Mesodermal cell (in vitro differentiated cells): ENCODE data around the gene MRPL28.

Experiments
- H3K27ac ChIP-seq: 2 replicates; pipeline ENCODE4 v1.7.0; 2013; ENCODE audit warnings: mild to moderate bottlenecking, low read depth, low read length, moderate library complexity; ENCODE audit not compliant: severe bottlenecking
- H3K36me3 ChIP-seq: 2 replicates; pipeline ENCODE4 v1.7.1; 2013; ENCODE audit warnings: mild to moderate bottlenecking, low read length, moderate library complexity; ENCODE audit not compliant: control insufficient read depth, insufficient read depth
- H3K4me1 ChIP-seq: one replicate; pipeline ENCODE4 v1.7.1; 2013; ENCODE audit warnings: mild to moderate bottlenecking, low read length; ENCODE audit not compliant: insufficient read depth, control insufficient read depth, poor library complexity, severe bottlenecking
- H3K4me3 ChIP-seq: 2 replicates; pipeline ENCODE4 v1.7.0; 2013; ENCODE audit warnings: low read length, control low read depth, mild to moderate bottlenecking; ENCODE audit not compliant: insufficient read depth, poor library complexity, severe bottlenecking; ENCODE audit errors: extremely low read depth
- H3K9me3 ChIP-seq: 2 replicates; pipeline ENCODE4 v1.7.1; 2013; ENCODE audit warnings: mild to moderate bottlenecking, low read length, moderate library complexity; ENCODE audit not compliant: control insufficient read depth
- WGBS, 2 experiments: methylation state at CpG; one replicate each; pipeline ENCODE4 v1.1.5; 2013; ENCODE audit warnings: missing lambda C conversion rate in 2 of 2; ENCODE audit not compliant: insufficient coverage in 2 of 2; 5-methylcytosine and 5-hydroxymethylcytosine counted together

Gene MRPL28

DNA sequence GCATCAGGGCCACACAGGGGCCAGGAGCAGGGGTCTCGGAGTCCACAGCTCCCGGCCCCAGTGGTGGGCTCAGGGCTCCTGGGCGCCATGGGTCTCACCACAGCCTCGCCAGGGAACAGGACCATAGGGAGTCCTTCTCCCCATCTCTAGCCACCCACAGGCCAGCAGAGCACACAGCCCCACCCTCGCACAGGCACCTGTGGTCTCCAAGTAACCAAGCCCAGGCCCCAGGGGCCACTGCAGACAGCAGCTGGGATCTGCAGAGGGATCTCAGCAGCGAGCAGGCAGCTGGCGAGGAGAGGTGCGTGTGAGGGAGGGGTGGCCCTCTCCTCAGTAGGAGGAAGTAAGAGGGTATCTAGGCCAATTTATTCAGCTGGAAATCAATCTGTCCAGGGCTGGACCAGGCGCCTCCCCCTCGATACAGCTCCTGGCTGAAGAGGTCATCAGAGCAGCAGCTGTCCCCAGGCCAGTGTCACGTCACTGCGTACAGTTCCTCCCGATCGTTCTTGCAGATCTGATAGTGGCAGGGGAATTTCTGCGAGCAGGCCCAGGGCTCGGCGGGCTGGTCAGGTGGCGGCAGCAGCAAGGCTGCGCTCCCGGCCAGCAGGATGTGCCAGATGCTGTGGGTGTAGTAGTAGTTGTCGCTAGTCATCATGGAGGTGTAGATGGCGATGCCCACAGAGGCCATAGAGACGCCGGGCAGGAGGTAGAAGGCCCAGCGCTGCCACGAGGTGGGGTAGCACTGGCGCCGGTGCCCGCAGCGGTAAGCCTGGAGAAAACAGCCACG, 1.4 kb upstream of the MRPL28 start:
- WGBS, 2 experiments = 90 to 95% methylated on average over 24 to 30 of the region's 31 CpGs
- Histone ChIP-seq H3K27ac (no peak overlapping the region), H3K4me3 (no peak overlapping the region)

DNA sequence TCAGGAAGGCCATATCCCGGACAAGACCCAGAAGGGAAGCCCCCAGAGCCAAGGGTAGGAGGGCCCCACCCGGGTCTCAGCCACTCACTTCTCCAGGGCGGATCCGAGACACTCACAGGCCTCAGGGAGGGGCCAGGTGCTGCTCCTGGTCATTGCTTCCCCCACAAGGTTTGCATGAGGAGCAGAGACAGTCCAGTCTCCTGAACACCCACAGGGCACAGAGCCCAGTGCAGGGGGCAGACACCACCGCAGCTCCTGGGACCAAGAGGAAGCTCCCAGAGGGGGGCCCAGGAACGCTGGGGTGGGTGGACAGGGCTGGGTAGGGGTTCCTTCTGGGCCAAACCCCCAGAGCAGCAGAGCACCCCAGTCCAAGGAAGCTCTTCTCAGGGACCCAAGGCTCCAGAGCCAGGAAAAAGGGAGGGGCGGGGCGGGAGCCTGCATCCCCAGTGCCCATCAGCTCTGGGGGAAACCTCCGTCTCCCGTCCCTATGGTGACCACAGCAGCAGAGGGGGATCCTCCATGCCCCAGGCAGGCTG, 709 bp upstream of the MRPL28 start:
- no peak overlapping the region for H3K4me3 ChIP-seq
- WGBS, 2 experiments = 83 to 84% methylated on average over 9 to 10 of the region's 10 CpGs

More for the DNA sequence above, 1.4 kb upstream of the MRPL28 start:
- Histone ChIP-seq H3K36me3 (peaks cover 82% of the 10 kb centered on the region), H3K4me1 (peaks cover 10% of the 10 kb centered on the region), H3K9me3 (no peaks in the 10 kb centered on the region)

DNA sequence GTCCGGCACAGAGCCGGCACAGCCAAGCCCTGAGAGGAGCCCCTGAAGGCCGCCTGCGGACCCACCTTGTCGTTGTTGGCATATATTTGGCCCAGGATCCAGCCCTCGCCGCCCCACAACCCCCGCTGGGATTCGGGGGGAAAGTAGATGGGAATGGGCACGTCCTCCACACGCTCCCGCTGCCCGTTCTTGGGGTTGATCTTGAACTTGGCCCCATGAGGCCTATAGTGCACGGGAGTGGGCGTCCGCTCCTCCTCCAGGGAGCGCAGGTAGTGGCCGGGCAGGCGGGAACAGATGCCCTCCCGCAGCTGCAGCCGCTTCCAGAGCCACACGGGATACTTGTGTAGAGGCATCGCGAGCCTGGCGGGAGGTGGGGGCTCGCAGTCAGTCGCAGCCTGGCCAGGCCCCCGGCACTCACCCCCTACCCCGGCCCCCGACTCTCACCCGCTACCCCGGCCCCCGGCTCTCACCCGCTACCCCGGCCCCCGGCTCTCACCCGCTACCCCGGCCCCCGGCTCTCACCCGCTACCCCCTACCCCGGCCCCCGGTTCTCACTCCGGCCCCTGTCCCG, 387 bp downstream of the MRPL28 start:
- no peak overlapping the region for H3K27ac ChIP-seq
- H3K36me3 ChIP-seq = peaks cover 72% of the 10 kb centered on the region
- H3K9me3 ChIP-seq = no peaks in the 10 kb centered on the region
- peak overlapping the region; percentile 37 for H3K4me3 ChIP-seq
- peaks cover 10% of the 10 kb centered on the region for H3K4me1 ChIP-seq
- WGBS, 2 experiments = 22 to 35% methylated on average over 16 to 24 of the region's 44 CpGs

More for the DNA sequence above, 709 bp upstream of the MRPL28 start:
- Histone ChIP-seq H3K9me3 (no peaks in the 10 kb centered on the region), H3K4me1 (peaks cover 10% of the 10 kb centered on the region), H3K36me3 (peaks cover 83% of the 10 kb centered on the region), H3K27ac (no peak overlapping the region)

DNA sequence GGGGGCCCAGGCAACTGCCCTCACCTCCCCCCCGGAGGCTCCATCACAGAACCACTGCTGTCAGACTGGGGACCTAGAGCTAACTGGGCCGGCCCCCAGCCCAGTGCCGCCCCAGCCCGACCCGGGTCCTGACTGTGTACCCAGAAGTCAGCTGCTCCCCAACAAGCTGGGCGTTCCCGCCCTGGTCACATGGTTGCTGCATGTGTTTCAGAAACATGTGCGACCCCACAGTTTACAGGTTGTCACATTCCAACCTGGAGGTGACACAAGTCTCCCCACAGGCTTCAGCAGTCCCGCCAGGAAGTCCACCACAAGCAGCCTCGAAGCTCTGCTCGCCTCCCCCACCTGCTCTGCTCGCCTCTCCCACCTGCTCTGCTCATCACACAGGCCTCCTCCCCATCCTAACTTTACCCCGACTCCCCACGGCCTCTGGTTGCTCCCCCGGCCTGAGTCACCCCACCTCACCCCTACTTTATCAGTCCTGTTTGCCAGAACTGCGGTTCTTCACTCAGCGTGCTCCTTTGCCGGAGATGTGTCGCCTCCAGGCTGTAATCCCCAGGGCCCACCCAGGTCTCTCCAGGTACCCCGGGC, 968 bp downstream of the MRPL28 start:
- Histone ChIP-seq H3K4me1 (peaks cover 10% of the 10 kb centered on the region), H3K9me3 (no peaks in the 10 kb centered on the region), H3K4me3 (peak overlapping the region; percentile 37), H3K27ac (no peak overlapping the region), H3K36me3 (peaks cover 66% of the 10 kb centered on the region)
- 90 to 93% methylated on average over 20 of the region's 20 CpGs for WGBS, 2 experiments

DNA sequence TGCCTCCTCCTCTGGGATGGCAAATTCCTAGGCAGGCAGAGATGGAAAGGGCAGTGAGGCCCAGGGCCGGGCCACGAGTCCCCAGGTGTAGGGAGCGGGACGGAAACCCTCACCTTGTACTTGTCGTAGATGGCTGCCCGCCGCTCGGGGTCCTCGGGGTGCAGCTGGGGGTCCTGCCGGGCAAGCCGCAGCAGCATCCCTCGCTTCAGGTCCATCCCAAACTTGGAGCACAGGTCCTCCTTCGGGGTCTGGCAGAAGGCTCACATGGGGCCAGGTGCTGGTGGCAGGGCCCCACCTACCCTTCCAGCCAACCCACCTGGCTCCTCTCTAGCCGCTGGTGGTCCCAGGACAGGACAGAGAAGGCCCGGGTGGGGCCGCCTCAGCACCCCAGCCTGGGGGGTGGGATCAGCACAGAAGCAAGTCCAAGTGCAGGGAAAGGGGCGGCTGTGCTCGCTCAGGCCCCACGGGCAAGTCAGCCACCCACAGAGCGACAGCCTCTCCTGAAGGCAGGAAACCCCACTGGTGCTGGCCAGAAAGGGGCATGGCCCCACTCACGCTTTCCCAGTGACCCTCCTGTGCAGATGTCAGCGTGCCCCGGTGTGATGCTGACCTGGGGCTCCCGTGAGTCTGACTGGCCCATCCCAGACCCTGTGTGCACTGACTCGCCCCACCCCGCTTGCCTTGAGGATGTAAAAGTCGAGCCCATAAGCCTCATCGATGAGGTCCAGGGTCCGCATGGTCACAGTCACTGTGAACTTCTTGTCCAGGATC, 1.8 kb downstream of the MRPL28 start:
- Histone ChIP-seq H3K4me3 (no peak overlapping the region), H3K27ac (no peak overlapping the region), H3K9me3 (no peaks in the 10 kb centered on the region), H3K36me3 (peaks cover 58% of the 10 kb centered on the region), H3K4me1 (peaks cover 10% of the 10 kb centered on the region)
- 94 to 97% methylated on average over 25 to 26 of the region's 29 CpGs for WGBS, 2 experiments

DNA sequence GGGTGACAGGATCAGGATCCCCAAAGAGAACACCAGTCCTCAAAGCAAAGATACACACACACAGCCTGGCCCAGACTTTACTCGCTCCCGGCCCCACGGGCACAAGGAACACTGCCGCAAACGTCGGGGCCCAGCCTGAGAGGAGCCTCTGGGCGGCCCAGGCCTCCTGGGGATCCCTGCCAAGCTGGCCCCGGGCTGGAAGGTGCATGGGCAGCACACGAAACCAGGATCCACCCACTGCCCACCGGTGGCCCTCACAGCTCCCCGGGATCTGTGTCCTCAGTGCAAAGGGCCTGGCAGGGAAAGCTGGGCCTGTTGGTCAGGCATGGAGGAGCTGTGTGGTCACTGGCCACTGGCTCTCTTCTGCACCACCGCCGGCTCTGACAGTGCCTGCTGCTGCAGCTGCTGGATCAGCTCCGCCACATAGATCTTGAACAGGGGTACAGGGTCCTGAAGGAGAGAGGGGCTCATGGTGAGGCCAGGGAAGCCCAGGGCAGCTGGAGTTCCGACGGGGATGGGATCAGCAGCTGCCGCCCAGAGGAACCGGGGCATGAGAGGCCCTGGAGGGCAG, 2.9 kb downstream of the MRPL28 start:
- H3K36me3 ChIP-seq = peaks cover 47% of the 10 kb centered on the region
- 93 to 97% methylated on average over 16 to 17 of the region's 18 CpGs for WGBS, 2 experiments
- peaks cover 10% of the 10 kb centered on the region for H3K4me1 ChIP-seq
- H3K27ac ChIP-seq = no peak overlapping the region
- H3K4me3 ChIP-seq = no peak overlapping the region
- no peaks in the 10 kb centered on the region for H3K9me3 ChIP-seq

DNA sequence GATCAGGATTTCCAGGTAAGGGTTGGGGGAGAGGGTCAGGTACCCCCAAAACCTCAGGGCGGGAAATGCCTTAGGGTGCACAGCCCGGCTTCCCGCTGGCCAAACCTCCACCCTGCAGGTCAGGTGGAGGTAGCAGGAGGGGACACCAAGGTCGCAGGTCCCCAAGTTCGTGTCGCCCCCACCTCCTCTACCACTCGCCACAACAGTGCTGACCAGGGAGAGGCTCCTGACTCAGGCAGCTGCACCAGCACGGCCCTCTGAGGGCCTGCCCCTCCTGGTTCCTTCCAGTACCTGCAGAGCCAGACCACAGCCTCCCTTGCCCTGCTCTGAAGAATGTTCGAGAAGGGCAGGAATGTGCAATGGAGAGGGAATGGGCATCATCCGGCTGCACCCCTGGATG, 3.9 kb downstream of the MRPL28 start:
- Histone ChIP-seq H3K4me1 (peaks cover 10% of the 10 kb centered on the region), H3K9me3 (no peaks in the 10 kb centered on the region), H3K36me3 (peaks cover 37% of the 10 kb centered on the region), H3K4me3 (no peak overlapping the region), H3K27ac (no peak overlapping the region)
- WGBS, 2 experiments = 87 to 90% methylated on average over 8 to 10 of the region's 10 CpGs

DNA sequence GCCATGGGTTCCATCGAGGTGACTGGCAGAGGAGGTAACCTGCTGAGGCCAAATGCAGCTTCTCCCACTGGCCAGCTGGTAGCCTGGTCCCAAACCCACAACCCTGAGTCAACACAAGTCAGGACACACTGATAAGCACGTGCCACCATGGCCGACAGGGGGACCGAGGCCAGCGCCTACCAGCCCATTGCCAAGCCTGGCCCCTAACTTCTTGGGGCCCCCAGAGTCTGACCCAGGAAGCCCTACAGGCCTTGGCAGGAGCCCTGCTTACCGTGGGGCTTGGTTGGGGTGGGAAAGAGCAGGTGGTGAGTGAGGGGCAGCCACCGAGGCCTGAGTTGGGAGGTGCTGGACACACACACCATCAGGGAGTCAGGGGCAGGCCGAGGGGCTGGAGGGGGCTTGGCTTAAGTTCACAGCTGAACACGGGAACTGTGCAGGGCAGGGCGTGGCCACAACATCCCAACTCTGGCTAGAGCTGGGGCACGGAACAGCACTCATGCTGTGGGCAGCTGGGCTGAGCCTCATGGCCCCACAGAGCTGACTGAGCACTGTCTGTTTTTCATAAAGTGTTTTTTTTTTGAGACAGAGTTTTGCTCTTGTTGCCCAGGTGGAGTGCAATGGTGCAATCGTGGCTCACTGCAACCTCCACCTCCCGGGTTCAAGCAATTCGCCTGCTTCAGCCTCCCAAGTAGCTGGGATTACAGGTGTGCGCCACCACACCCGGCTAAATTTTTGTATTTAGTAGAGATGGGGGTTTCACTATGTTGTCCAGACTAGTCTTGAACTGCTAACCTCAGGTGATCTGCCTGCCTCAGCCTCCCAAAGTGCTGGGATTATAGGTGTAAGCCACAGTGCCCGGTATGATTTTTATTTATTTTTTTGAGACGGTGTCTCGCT, 5.5 kb downstream of the MRPL28 start:
- Histone ChIP-seq H3K4me3 (no peak overlapping the region), H3K4me1 (peaks cover 5% of the 10 kb centered on the region), H3K36me3 (peaks cover 33% of the 10 kb centered on the region), H3K27ac (no peak overlapping the region), H3K9me3 (no peaks in the 10 kb centered on the region)
- 85 to 87% methylated on average over 17 to 18 of the region's 19 CpGs for WGBS, 2 experiments

DNA sequence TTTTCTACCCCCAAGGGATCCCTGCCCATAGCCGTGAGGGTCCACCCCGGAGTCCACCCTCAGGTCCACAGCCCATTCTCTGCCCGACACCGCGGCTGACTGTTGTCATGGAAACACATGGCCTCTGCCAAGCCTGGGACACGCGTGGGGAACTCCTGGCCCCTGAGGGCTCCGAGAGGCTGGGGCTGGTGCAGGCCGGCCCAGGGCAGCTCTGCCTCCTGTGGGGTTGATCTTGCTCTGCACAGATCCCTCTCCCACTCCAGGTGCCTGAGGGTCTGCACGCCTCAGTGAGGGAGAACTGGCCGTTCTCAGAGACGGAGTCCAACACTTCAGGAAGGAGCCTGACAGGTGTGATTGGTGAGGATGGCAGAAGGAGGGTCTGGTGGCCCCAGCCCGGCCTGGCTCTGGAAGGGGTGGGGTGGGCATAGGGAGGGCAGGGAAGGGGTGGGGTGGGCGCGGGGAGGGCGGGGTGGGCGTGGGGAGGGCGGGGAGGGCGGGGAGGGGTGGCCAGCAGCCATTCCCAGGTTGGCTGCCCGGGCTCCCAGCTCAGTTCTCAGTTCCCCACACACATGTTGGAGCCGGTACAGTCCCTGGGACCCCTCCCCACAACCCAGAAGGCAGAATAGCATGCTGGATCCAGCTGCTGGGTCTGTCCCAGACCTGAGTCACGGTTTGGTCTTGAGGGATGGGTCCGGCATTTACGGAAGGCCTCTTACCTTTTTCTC, 6.4 kb downstream of the MRPL28 start:
- WGBS, 2 experiments = 78 to 80% methylated on average over 15 of the region's 24 CpGs
- Histone ChIP-seq H3K36me3 (peaks cover 29% of the 10 kb centered on the region), H3K4me3 (no peak overlapping the region), H3K27ac (no peak overlapping the region), H3K9me3 (no peaks in the 10 kb centered on the region), H3K4me1 (no peaks in the 10 kb centered on the region)
